Melanocyte of skin (primary cell): ENCODE data around the gene TXNRD1. TPM values are rescaled to one million over a fixed set of nuclear protein-coding genes. Genes with fewer than 3 reads are reported as not detected.

Experiments used
- total RNA-seq, 2 donors: library from RNA; depleted of rRNA; stranded (reverse); fragments of >200 nt; gene quantifications; 2 replicates each; pipeline ENCODE4 v1.2.3, GENCODE V29; 2012

The TXNRD1 gene
- 100 to 1,000 TPM; 162 to 313 TPM for total RNA-seq

GRCh38 chr12:104215638-104216297, at the start of gene TXNRD1:
Gene TXNRD1, plus strand, starts transcription at chr12:104215779. Its CDS starts 24 bp downstream, at chr12:104215803.

DNA sequence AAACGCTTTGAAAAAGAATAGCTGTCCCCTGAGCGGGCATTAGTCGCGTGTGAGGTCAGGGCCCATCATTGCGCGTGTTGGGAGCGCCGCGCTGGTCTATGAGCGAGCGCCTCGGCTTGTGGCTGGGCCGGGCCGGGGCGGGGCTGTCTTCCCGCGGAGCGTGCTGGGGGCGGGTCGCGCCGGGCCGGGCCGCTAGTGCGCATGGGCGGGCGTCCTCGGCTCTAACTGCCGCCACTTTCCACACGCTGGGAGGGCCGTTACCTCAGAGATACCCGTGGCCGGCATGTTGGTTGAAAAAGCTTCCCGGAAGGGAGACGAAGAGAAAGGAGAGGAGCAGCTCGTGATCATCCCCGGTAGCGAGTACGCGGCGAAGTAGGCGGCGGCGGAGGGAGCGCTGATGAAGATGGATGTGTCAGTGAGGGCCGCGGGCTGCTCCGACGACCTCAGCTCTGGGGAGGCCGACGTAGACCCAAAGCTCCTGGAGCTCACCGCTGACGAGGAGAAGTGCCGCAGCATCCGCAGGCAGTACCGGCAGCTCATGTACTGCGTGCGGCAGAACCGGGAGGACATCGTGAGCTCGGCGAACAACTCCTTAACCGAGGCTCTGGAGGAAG, 88.1 kb downstream of the TXNRD1 start, which contains the start of gene EID3:
Gene EID3 (plus strand): TSS at position 202 of the 614 bp plus-strand sequence. CDS start 196 bp downstream, at position 398.

Other genes with a start within 250 kb of the TXNRD1 start
- 10 to 100 TPM; 15.5 to 22.0 TPM for gene TDG, start 249.9 kb upstream of the TXNRD1 start, total RNA-seq
- 1 to 10 TPM in 1 of 2 donors, not detected in 1; 1.7 TPM for gene GLT8D2, start 165.6 kb upstream of the TXNRD1 start, total RNA-seq
- gene HCFC2, start 151.2 kb upstream of the TXNRD1 start, total RNA-seq: 10 to 100 TPM in 1 of 2 donors, 1 to 10 TPM in 1; 9.7 to 12.0 TPM
- gene NFYB, start 77.6 kb upstream of the TXNRD1 start, total RNA-seq: 1 to 10 TPM; 5.5 to 9.0 TPM
- gene EID3, start 88.0 kb downstream of the TXNRD1 start, total RNA-seq: 10 to 100 TPM in 1 of 2 donors, 1 to 10 TPM in 1; 3.4 to 11.3 TPM
- gene CHST11, start 241.2 kb downstream of the TXNRD1 start, total RNA-seq: 10 to 100 TPM; 39.3 to 49.6 TPM